GM12864 (cell line): ENCODE measurements around the gene ZBTB24.

Experiments
- DNase-seq: peaks from one replicate; pipeline ENCODE4 v3.0.0-alpha.2; 2011; ENCODE audit warnings: low read depth
- H3K4me3 ChIP-seq: 2 replicates; pipeline ENCODE4 v1.5.1; 2011; ENCODE audit warnings: mild to moderate bottlenecking, low read depth, low read length, control low read depth
- TF ChIP-seq, protein P1 (sequence below): IDR thresholded peaks from 2 replicates; pipeline ENCODE4 v1.5.1; 2011; ENCODE audit warnings: low read depth, mild to moderate bottlenecking, moderate library complexity, low read length, control low read depth, inconsistent platforms; ENCODE audit errors: missing control alignments

The ZBTB24 gene

DNA sequence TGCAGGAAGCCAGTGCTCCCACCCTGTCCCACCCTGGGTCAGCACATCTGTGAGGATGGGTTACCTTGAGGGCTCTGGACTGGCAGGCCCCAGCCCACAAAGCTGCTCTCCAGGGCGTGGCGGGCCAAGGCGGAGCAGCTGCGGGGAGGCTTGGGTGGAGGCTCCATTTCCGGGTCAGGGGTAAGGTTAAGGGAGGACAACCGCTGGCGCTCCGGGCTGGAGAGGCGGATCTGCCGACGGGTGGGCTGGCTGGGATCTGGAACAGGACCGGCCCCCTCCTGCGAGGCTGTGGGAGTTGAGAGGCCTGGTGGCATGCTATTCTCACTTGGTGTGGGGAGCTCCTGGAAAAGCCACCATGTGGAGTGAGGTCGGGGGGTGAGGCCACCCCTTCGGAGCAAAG, 36.9 kb downstream of the ZBTB24 start:
- no peak for DNase-seq
- TF ChIP-seq, protein P1, sequence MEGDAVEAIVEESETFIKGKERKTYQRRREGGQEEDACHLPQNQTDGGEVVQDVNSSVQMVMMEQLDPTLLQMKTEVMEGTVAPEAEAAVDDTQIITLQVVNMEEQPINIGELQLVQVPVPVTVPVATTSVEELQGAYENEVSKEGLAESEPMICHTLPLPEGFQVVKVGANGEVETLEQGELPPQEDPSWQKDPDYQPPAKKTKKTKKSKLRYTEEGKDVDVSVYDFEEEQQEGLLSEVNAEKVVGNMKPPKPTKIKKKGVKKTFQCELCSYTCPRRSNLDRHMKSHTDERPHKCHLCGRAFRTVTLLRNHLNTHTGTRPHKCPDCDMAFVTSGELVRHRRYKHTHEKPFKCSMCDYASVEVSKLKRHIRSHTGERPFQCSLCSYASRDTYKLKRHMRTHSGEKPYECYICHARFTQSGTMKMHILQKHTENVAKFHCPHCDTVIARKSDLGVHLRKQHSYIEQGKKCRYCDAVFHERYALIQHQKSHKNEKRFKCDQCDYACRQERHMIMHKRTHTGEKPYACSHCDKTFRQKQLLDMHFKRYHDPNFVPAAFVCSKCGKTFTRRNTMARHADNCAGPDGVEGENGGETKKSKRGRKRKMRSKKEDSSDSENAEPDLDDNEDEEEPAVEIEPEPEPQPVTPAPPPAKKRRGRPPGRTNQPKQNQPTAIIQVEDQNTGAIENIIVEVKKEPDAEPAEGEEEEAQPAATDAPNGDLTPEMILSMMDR = no peak
- no peak overlapping the region for H3K4me3 ChIP-seq

DNA sequence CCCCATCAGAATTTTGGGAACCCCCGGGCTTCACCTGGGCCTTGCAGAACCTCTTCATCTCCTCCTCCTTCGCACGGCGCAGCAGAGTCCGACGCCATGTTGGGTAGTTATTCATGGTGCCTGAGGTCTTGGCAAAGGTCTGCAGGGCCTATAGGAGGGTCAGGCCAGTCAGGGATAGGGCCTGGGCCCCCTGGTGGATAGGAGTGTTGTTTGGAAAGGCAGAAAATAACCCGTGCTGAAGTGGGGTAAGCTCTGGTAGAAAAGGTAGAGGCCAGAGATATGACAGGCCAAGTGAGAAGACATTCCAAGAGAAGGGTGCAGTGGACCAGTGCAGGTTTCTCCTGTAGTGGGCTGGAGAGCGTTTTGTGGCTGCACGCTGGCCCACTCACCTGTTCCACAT, 37.6 kb downstream of the ZBTB24 start:
- no peak overlapping the region for H3K4me3 ChIP-seq
- DNase-seq = no peak
- TF ChIP-seq, protein P1 = no peak

DNA sequence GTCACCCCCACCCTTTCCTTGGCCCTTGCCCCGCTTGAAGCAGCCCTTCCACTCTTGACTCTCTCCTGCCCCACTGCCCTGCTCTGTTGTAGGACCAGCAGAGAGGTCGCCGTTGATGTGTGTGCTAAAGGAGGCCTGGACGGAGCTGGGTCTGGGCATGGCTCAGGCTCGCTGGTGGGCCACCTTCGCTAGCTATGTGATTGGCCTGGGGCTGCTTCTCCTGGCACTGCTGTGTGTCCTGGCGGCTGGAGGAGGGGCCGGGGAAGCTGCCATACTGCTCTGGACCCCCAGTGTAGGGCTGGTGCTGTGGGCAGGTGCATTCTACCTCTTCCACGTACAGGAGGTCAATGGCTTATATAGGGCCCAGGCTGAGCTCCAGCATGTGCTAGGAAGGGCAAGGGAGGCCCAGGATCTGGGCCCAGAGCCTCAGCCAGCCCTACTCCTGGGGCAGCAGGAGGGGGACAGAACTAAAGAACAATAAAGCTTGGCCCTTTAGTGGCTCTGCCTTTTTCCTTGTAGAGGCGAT, 39.5 kb downstream of the ZBTB24 start:
- H3K4me3 ChIP-seq = no peak overlapping the region
- TF ChIP-seq, protein P1 = no peak
- no peak for DNase-seq

DNA sequence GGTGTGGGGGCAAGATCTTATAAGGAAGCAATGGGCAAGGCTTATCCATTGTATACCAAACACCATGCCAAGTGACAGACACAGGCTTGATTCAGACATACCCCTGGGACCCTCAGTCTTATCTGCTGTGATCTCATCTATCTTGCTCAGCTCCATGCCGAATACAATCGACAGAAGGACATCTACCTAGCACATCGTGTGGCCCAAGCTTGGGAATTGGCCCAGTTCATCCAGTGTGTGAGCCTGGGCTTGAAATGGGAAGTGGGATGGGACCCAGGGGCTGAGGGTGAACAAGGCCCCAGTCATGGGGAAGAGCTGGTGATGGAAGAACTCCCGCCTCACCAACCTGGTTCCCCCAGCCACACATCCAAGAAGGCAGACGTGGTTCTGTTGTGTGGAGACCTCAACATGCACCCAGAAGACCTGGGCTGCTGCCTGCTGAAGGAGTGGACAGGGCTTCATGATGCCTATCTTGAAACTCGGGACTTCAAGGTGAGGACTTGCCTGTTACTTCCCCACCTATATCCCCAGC, 40.6 kb downstream of the ZBTB24 start:
- DNase-seq = no peak
- TF ChIP-seq, protein P1 = no peak
- H3K4me3 ChIP-seq = no peak overlapping the region

DNA sequence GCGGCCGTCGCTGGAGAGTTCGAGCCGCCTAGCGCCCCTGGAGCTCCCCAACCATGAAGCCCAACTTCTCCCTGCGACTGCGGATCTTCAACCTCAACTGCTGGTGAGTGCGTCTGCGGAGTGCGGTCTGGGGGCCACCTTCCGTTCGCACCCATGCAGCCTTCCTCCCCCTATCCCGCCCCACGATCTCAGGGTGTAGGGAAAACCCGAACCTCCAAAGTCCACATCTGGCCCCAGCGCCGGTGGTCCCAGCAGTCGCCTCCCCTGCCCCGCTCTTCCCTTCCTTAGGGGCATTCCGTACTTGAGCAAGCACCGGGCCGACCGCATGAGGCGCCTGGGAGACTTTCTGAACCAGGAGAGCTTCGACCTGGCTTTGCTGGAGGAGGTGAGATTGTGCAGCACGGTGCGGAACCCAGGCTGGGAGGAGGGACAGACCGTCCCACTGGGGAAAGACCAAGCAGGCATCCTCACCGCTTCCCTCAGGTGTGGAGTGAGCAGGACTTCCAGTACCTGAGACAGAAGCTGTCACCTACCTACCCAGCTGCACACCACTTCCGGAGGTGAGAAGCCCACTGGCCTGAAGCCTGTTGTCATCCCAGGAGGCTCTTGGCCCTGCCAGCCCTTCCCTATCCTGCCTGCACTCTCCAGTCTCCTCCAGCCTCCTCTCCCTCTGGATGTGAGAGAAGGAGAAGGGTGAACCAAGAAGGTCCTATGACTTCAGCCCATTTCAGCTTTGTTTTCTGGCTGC, 41.8 kb downstream of the ZBTB24 start:
- TF ChIP-seq, protein P1 = peak; percentile 31
- no peak for DNase-seq
- peak overlapping the region; percentile 74 for H3K4me3 ChIP-seq

DNA sequence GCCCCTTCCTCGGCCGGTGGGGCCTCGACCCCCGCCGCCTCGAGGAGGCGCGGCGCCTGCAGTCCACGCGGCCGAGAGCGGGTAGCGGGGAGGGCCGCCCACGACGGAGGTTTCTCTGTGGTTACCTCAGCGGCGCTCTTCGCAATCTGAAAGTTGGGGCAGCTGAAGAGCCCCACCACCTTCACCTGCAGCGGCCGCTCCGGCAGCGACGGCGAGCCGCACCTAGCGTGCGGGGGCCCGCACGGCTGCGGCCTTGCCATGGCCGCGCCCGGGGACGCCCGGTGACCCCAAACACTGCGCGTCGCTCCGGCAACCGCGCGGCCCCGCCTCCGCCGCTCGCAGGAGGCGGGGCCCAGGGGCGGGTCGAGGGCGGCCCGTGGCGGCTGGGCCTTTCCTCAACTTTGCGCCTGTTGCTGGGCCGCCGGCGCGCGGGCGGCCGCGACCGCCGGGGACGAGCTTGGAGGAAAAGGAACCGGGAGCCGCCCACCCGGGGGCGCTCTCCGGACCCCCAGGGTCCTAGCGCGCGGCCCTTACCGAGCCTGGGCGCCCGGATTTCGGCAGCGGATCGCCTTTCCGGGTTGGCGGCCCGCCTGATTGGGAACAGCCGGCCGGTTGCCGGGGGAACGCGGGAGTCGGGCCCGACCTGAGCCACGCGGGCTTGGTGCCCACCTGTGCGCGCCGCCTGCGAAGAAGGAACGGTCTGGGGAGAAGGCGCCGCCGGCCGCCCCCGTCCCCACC, 42.5 kb downstream of the ZBTB24 start, which contains the start of the genes PPIL6 and SMPD2:
Gene PPIL6 (minus strand): TSS at position 298 of the 738 bp plus-strand sequence. CDS start 38 bp downstream, at position 260.
Gene SMPD2 (plus strand): TSS at position 394 of the 738 bp plus-strand sequence. CDS start 398 bp downstream, outside the sequence.
- H3K4me3 ChIP-seq = peak within 1 kb of the TSS; percentile 74
- TF ChIP-seq, protein P1 = no peak
- DNase-seq = peak; percentile 45
